Measurements from ENCODE around the gene IL3RA.

The IL3RA gene

DNA sequence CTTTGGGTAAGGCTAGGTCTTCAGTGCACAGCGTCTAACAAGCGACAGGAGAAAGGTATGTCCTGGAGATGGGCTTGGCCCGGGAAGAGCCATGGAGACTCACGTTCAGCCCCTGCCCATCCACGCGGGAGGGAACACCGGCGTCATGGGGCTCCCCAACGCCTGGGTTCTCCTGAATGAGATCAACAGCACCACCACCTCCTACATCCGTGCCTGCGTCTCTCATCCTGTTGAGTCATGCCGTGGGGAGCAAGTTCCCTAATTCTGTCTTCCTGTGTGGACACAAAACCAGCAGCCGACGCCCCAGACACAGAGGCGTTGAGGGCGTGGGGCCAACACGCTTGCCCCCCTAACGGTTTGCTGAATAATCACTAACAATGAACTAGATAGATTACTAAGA lies 20.1 kb upstream of the IL3RA start:
- no peaks in the 10 kb centered on the region for H3K27me3 ChIP-seq (ENCODE audit: control insufficient read depth, low read length)
- H3F3A ChIP-seq (ENCODE audit: control insufficient read depth, insufficient read depth), result no peaks in the 10 kb centered on the region
- H3K4me2 ChIP-seq (ENCODE audit: low read length), result no peak overlapping the region
- no peaks in the 10 kb centered on the region for H3K79me2 ChIP-seq (ENCODE audit: control insufficient read depth, low read length)
- H4K20me1 ChIP-seq (ENCODE audit: control insufficient read depth, insufficient read depth, low read depth, low read length), result no peaks in the 10 kb centered on the region
- no peaks in the 10 kb centered on the region for H3K9me2 ChIP-seq (replicated peaks; ENCODE audit: control insufficient read depth, low read length)
- no peaks in the 10 kb centered on the region for H3K9me3 ChIP-seq (ENCODE audit: control insufficient read depth, insufficient read depth, low read length)
- H3K27ac ChIP-seq (ENCODE audit: low read depth, low read length), result no peak overlapping the region
- no peak for TF ChIP-seq EZH2phosphoT487 (IDR thresholded peaks at IDR 0.05; ENCODE audit: borderline replicate concordance, low read length)
- TF ChIP-seq CTCF (IDR thresholded peaks at IDR 0.05; ENCODE audit: low read depth, low read length, poor library complexity, severe bottlenecking), result no peak
- H3K36me3 ChIP-seq (ENCODE audit: control insufficient read depth, low read length), result no peaks in the 10 kb centered on the region
- H3K4me1 ChIP-seq (ENCODE audit: control insufficient read depth, low read length), result no peaks in the 10 kb centered on the region
- H3K4me3 ChIP-seq (ENCODE audit: low read length), result no peak overlapping the region

DNA sequence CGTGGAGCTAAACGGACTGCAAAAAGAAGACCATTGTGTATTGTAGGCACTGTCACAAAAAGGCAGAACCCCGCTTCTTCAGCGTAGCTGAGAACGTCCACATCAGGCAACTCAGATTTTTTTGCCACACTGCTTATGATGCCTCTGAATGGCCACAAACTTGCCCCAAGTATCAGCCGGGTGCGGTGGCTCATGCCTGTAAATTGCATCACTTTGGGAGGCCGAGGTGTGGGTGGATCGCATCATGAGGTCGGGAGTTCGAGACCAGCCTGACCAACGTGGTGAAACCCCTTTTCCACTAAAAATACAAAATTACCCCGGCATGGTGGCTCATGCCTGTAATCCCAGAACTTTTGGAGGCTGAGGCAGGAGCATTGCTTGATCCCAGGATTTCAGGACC lies 14.9 kb upstream of the IL3RA start:
- Histone ChIP-seq H3K9me2 (replicated peaks; ENCODE audit: control insufficient read depth, low read length) (no peaks in the 10 kb centered on the region), H3K36me3 (ENCODE audit: control insufficient read depth, low read length) (no peaks in the 10 kb centered on the region), H3K27ac (ENCODE audit: low read depth, low read length) (no peak overlapping the region), H3K79me2 (ENCODE audit: control insufficient read depth, low read length) (no peaks in the 10 kb centered on the region), H3K4me1 (ENCODE audit: control insufficient read depth, low read length) (peaks cover 5% of the 10 kb centered on the region), H3K9me3 (ENCODE audit: control insufficient read depth, insufficient read depth, low read length) (no peaks in the 10 kb centered on the region), H3F3A (ENCODE audit: control insufficient read depth, insufficient read depth) (peaks cover 6% of the 10 kb centered on the region), H3K4me2 (ENCODE audit: low read length) (no peak overlapping the region), H3K27me3 (ENCODE audit: control insufficient read depth, low read length) (no peaks in the 10 kb centered on the region), H4K20me1 (ENCODE audit: control insufficient read depth, insufficient read depth, low read depth, low read length) (no peaks in the 10 kb centered on the region), H3K4me3 (ENCODE audit: low read length) (no peak overlapping the region)
- no peak for TF ChIP-seq CTCF (IDR thresholded peaks at IDR 0.05; ENCODE audit: low read depth, low read length, poor library complexity, severe bottlenecking)
- no peak for TF ChIP-seq EZH2phosphoT487 (IDR thresholded peaks at IDR 0.05; ENCODE audit: borderline replicate concordance, low read length)

DNA sequence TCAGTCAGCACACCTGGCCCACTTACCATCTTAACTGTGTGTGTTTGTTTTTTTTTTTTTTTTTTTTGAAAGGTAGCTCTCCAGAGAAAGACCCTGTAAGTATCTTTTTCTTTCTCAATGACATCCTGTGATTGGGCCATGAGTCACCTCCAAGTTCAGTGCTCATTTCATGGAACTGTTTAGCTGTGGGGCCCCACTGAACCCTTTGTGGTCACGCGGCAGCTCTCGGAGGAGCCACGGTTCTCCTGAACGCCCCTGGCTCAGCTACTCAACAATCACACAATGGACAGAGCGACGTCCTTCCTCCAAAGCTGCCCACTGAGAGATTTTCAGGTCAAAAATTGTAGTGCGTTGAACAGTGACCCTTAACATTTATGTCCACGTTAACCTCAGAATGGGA lies 14.2 kb upstream of the IL3RA start:
- TF ChIP-seq EZH2phosphoT487 (IDR thresholded peaks at IDR 0.05; ENCODE audit: borderline replicate concordance, low read length) (no peak), CTCF (IDR thresholded peaks at IDR 0.05; ENCODE audit: low read depth, low read length, poor library complexity, severe bottlenecking) (no peak)
- Histone ChIP-seq H3K9me2 (replicated peaks; ENCODE audit: control insufficient read depth, low read length) (no peaks in the 10 kb centered on the region), H3K36me3 (ENCODE audit: control insufficient read depth, low read length) (no peaks in the 10 kb centered on the region), H3F3A (ENCODE audit: control insufficient read depth, insufficient read depth) (peaks cover 6% of the 10 kb centered on the region), H3K27ac (ENCODE audit: low read depth, low read length) (no peak overlapping the region), H3K79me2 (ENCODE audit: control insufficient read depth, low read length) (no peaks in the 10 kb centered on the region), H3K4me2 (ENCODE audit: low read length) (no peak overlapping the region), H3K9me3 (ENCODE audit: control insufficient read depth, insufficient read depth, low read length) (no peaks in the 10 kb centered on the region), H3K4me3 (ENCODE audit: low read length) (no peak overlapping the region), H3K4me1 (ENCODE audit: control insufficient read depth, low read length) (peaks cover 10% of the 10 kb centered on the region), H4K20me1 (ENCODE audit: control insufficient read depth, insufficient read depth, low read depth, low read length) (no peaks in the 10 kb centered on the region), H3K27me3 (ENCODE audit: control insufficient read depth, low read length) (no peaks in the 10 kb centered on the region)

GRCh38 chrX:1323315-1323714 lies 13.3 kb upstream of the IL3RA start:
- H3K4me2 ChIP-seq (ENCODE audit: low read length), result 0 out of 2 replicates have a peak overlapping the region, but pooled peaks have one; percentile 24
- no peaks in the 10 kb centered on the region for H3K36me3 ChIP-seq (ENCODE audit: control insufficient read depth, low read length)
- H3K4me1 ChIP-seq (ENCODE audit: control insufficient read depth, low read length), result peaks cover 19% of the 10 kb centered on the region
- no peak for TF ChIP-seq EZH2phosphoT487 (IDR thresholded peaks at IDR 0.05; ENCODE audit: borderline replicate concordance, low read length)
- TF ChIP-seq CTCF (IDR thresholded peaks at IDR 0.05; ENCODE audit: low read depth, low read length, poor library complexity, severe bottlenecking), result peak; percentile 78
- no peaks in the 10 kb centered on the region for H3K79me2 ChIP-seq (ENCODE audit: control insufficient read depth, low read length)
- H3K9me3 ChIP-seq (ENCODE audit: control insufficient read depth, insufficient read depth, low read length), result no peaks in the 10 kb centered on the region
- no peak overlapping the region for H3K27ac ChIP-seq (ENCODE audit: low read depth, low read length)
- no peaks in the 10 kb centered on the region for H3K27me3 ChIP-seq (ENCODE audit: control insufficient read depth, low read length)
- H4K20me1 ChIP-seq (ENCODE audit: control insufficient read depth, insufficient read depth, low read depth, low read length), result no peaks in the 10 kb centered on the region
- no peak overlapping the region for H3K4me3 ChIP-seq (ENCODE audit: low read length)
- H3F3A ChIP-seq (ENCODE audit: control insufficient read depth, insufficient read depth), result peaks cover 6% of the 10 kb centered on the region
- no peaks in the 10 kb centered on the region for H3K9me2 ChIP-seq (replicated peaks; ENCODE audit: control insufficient read depth, low read length)
